Measurements from ENCODE around the gene HBG1.

The HBG1 gene

DNA sequence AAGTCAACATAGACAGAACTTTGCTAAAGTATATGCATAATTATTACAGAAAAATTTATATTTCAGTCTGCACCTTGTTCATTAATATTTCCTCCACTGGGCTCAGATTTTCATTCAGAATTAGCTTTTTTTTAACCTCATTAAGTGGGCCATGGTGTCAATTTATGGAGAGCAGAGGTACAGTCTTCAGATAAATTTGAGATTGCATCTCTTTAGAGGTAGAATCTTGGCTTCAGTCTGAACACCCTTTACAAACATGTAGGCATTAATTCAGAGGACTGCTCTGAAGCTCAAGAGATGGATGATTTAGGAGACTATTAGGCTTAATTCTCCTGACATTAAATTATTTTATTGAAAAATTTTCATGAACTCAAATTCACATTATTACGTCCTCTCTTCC is 19.4 kb downstream of the HBG1 start:
- no peak for TF ChIP-seq EP300 (IDR thresholded peaks at IDR 0.05; ENCODE audit: borderline replicate concordance)
- no peak for TF ChIP-seq ZBTB7A (IDR thresholded peaks at IDR 0.05; ENCODE audit: low read depth)
- TF ChIP-seq, protein P1, sequence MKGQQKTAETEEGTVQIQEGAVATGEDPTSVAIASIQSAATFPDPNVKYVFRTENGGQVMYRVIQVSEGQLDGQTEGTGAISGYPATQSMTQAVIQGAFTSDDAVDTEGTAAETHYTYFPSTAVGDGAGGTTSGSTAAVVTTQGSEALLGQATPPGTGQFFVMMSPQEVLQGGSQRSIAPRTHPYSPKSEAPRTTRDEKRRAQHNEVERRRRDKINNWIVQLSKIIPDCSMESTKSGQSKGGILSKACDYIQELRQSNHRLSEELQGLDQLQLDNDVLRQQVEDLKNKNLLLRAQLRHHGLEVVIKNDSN (IDR thresholded peaks at IDR 0.05) = no peak
- TF ChIP-seq CEBPB (IDR thresholded peaks at IDR 0.05) = no peak
- no peak for TF ChIP-seq NFIC (IDR thresholded peaks at IDR 0.05)
- no peak for TF ChIP-seq TEAD4 (IDR thresholded peaks at IDR 0.05)
- TF ChIP-seq, protein P2, sequence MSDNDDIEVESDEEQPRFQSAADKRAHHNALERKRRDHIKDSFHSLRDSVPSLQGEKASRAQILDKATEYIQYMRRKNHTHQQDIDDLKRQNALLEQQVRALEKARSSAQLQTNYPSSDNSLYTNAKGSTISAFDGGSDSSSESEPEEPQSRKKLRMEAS (IDR thresholded peaks at IDR 0.05) = no peak
- no peak for TF ChIP-seq RAD21 (IDR thresholded peaks at IDR 0.05; ENCODE audit: low read depth)
- no peak for TF ChIP-seq EGR1 (IDR thresholded peaks at IDR 0.05)
- TF ChIP-seq TCF12 (IDR thresholded peaks at IDR 0.05; ENCODE audit: low read depth) = no peak
- TF ChIP-seq, protein P3, sequence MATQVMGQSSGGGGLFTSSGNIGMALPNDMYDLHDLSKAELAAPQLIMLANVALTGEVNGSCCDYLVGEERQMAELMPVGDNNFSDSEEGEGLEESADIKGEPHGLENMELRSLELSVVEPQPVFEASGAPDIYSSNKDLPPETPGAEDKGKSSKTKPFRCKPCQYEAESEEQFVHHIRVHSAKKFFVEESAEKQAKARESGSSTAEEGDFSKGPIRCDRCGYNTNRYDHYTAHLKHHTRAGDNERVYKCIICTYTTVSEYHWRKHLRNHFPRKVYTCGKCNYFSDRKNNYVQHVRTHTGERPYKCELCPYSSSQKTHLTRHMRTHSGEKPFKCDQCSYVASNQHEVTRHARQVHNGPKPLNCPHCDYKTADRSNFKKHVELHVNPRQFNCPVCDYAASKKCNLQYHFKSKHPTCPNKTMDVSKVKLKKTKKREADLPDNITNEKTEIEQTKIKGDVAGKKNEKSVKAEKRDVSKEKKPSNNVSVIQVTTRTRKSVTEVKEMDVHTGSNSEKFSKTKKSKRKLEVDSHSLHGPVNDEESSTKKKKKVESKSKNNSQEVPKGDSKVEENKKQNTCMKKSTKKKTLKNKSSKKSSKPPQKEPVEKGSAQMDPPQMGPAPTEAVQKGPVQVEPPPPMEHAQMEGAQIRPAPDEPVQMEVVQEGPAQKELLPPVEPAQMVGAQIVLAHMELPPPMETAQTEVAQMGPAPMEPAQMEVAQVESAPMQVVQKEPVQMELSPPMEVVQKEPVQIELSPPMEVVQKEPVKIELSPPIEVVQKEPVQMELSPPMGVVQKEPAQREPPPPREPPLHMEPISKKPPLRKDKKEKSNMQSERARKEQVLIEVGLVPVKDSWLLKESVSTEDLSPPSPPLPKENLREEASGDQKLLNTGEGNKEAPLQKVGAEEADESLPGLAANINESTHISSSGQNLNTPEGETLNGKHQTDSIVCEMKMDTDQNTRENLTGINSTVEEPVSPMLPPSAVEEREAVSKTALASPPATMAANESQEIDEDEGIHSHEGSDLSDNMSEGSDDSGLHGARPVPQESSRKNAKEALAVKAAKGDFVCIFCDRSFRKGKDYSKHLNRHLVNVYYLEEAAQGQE (IDR thresholded peaks at IDR 0.05; ENCODE audit: low read depth) = no peak
- no peak for TF ChIP-seq YY1 (IDR thresholded peaks at IDR 0.05; ENCODE audit: low read depth)
- no peak for TF ChIP-seq CREB1 (IDR thresholded peaks at IDR 0.05; ENCODE audit: low read depth)
- TF ChIP-seq FOXM1 (IDR thresholded peaks at IDR 0.05; ENCODE audit: borderline replicate concordance, low read depth) = no peak
- TF ChIP-seq TAF1 (IDR thresholded peaks at IDR 0.05; ENCODE audit: low read depth) = no peak

DNA sequence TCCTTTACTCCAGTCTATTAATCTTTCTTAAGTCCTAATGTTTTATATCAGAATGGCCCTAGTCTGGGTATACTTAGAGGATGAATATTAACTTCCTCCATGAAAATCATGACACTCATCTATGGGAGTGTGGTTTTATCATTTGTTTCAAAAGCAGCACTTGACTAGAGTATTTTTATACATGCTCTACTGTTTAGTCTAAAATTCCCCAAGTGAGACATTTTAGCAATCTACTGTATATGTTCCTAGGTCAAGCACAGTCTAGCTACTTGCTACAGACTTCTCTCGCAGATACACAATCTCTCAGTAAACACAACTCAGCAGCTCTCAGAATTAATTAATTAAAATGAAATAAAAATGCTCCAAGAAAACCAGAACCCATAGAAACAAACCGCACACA is 19.9 kb downstream of the HBG1 start:
- TF ChIP-seq FOXM1 (IDR thresholded peaks at IDR 0.05; ENCODE audit: borderline replicate concordance, low read depth) (no peak), ZBTB7A (IDR thresholded peaks at IDR 0.05; ENCODE audit: low read depth) (no peak), EGR1 (IDR thresholded peaks at IDR 0.05) (no peak), CEBPB (IDR thresholded peaks at IDR 0.05) (no peak), TEAD4 (IDR thresholded peaks at IDR 0.05) (no peak), NFIC (IDR thresholded peaks at IDR 0.05) (no peak), EP300 (IDR thresholded peaks at IDR 0.05; ENCODE audit: borderline replicate concordance) (no peak), TCF12 (IDR thresholded peaks at IDR 0.05; ENCODE audit: low read depth) (no peak), TAF1 (IDR thresholded peaks at IDR 0.05; ENCODE audit: low read depth) (no peak), RAD21 (IDR thresholded peaks at IDR 0.05; ENCODE audit: low read depth) (no peak)
- TF ChIP-seq, protein P3 (IDR thresholded peaks at IDR 0.05; ENCODE audit: low read depth) = no peak
- TF ChIP-seq, protein P2 (IDR thresholded peaks at IDR 0.05) = no peak

DNA sequence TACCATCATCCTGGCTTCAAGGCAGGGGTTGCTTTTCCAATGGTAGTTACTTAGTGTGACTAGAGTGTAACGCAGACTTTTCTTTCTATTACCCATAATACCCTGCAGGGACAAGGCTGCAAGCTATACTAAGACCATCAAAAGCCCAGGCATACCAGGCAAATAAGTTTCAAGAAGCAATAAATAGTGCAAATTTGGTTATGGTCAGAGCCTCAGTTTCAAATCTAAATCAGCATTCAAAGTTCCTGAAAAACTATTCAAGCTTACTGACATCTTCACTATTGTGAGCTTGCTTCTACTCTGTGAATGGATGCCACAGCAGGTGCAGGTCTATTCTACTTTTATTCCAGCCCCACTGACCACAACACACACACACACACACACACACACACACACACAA is 20.3 kb downstream of the HBG1 start:
- TF ChIP-seq FOXM1 (IDR thresholded peaks at IDR 0.05; ENCODE audit: borderline replicate concordance, low read depth) = no peak
- no peak for TF ChIP-seq YY1 (IDR thresholded peaks at IDR 0.05; ENCODE audit: low read depth)
- TF ChIP-seq, protein P3 (IDR thresholded peaks at IDR 0.05; ENCODE audit: low read depth) = no peak
- TF ChIP-seq ZBTB7A (IDR thresholded peaks at IDR 0.05; ENCODE audit: low read depth) = no peak
- TF ChIP-seq EGR1 (IDR thresholded peaks at IDR 0.05) = no peak
- TF ChIP-seq NFIC (IDR thresholded peaks at IDR 0.05) = no peak
- TF ChIP-seq, protein P1 (IDR thresholded peaks at IDR 0.05) = no peak
- TF ChIP-seq TAF1 (IDR thresholded peaks at IDR 0.05; ENCODE audit: low read depth) = no peak

DNA sequence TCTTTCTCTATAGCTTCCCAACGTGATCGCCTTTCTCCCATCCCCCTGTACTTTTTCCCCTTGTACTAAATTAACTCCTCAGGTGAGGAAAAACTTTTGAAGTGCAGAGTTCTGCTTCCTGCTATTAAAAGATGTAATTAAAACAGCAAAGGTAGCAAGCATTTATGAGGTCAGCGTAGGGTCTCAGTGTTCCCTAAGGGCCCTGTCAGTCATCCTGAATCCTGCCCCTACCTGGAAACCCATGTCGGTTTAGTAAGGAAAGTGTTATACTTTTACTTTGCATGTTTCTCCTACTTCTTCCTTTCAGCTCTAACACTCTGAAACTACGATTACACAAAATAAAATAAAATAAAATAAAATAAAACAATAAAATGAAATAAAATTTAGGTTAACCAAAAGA is 21.5 kb downstream of the HBG1 start:
- no peak for TF ChIP-seq TAF1 (IDR thresholded peaks at IDR 0.05; ENCODE audit: low read depth)
- TF ChIP-seq RAD21 (IDR thresholded peaks at IDR 0.05; ENCODE audit: low read depth) = no peak
- no peak for TF ChIP-seq CEBPB (IDR thresholded peaks at IDR 0.05)
- TF ChIP-seq, protein P3 (IDR thresholded peaks at IDR 0.05; ENCODE audit: low read depth) = no peak
- TF ChIP-seq EP300 (IDR thresholded peaks at IDR 0.05; ENCODE audit: borderline replicate concordance) = no peak
- TF ChIP-seq TEAD4 (IDR thresholded peaks at IDR 0.05) = no peak
